ENCODE measurements around the gene SLC26A2.
"Not testable (repeated sequence)": the region's sequence is repeated elsewhere in the genome, so short reads cannot be mapped to it uniquely, and the experiment has no call there.

SLC26A2 gene

GRCh38 chr5:149936700-149937091 is 23.9 kb upstream of the SLC26A2 start:
- DNase-seq (ENCODE audit: low spot score): no peak

- DNase-seq (ENCODE audit: low spot score): no peak
These were observed 22.9 kb upstream of the SLC26A2 start for GRCh38 chr5:149937610-149938009.

- DNase-seq (ENCODE audit: low spot score): no peak
These were observed 22.3 kb upstream of the SLC26A2 start for GRCh38 chr5:149938279-149938678.

GRCh38 chr5:149938791-149939358 is 21.7 kb upstream of the SLC26A2 start:
- DNase-seq (ENCODE audit: low spot score): no peak

- DNase-seq (ENCODE audit: low spot score): no peak
These were observed 21.0 kb upstream of the SLC26A2 start for GRCh38 chr5:149939546-149939945.

- DNase-seq (ENCODE audit: low spot score): no peak
These were observed 20.4 kb upstream of the SLC26A2 start for GRCh38 chr5:149940077-149940574.

- no peak for DNase-seq (ENCODE audit: low spot score)
These were observed 19.5 kb upstream of the SLC26A2 start for GRCh38 chr5:149940941-149941644.

GRCh38 chr5:149941795-149942194 is 18.8 kb upstream of the SLC26A2 start:
- no peak for DNase-seq (ENCODE audit: low spot score)

- DNase-seq (ENCODE audit: low spot score): no peak
These were observed 18.4 kb upstream of the SLC26A2 start for GRCh38 chr5:149942199-149942598.

GRCh38 chr5:149942741-149943169 is 17.8 kb upstream of the SLC26A2 start:
- DNase-seq (ENCODE audit: low spot score): not testable (repeated sequence)

- DNase-seq (ENCODE audit: low spot score): not testable (repeated sequence)
These were observed 17.2 kb upstream of the SLC26A2 start for GRCh38 chr5:149943177-149943949.

GRCh38 chr5:149944666-149945065 is 15.9 kb upstream of the SLC26A2 start, which contains the start of gene PDE6A:
Gene PDE6A, minus strand, starts transcription at chr5:149944793. Its CDS starts 120 bp downstream, at chr5:149944673.
- DNase-seq (ENCODE audit: low spot score): no peak

GRCh38 chr5:149946118-149946517 is 14.4 kb upstream of the SLC26A2 start:
- DNase-seq (ENCODE audit: low spot score): no peak

GRCh38 chr5:149948993-149949392 is 11.6 kb upstream of the SLC26A2 start:
- no peak for DNase-seq (ENCODE audit: low spot score)

- no peak for DNase-seq (ENCODE audit: low spot score)
These were observed 9.3 kb upstream of the SLC26A2 start for GRCh38 chr5:149951138-149951749.

- no peak for DNase-seq (ENCODE audit: low spot score)
These were observed 7.0 kb upstream of the SLC26A2 start for GRCh38 chr5:149953436-149954121.

GRCh38 chr5:149954798-149955197 is 5.8 kb upstream of the SLC26A2 start:
- no peak for DNase-seq (ENCODE audit: low spot score)

- no peak for DNase-seq (ENCODE audit: low spot score)
These were observed 3.9 kb upstream of the SLC26A2 start for GRCh38 chr5:149956685-149957084.

GRCh38 chr5:149957855-149958254 is 2.7 kb upstream of the SLC26A2 start:
- DNase-seq (ENCODE audit: low spot score): no peak

GRCh38 chr5:149959406-149960236 is 937 bp upstream of the SLC26A2 start:
- peak; percentile 59 for DNase-seq (ENCODE audit: low spot score)

- DNase-seq (ENCODE audit: low spot score): no peak
These were observed 678 bp downstream of the SLC26A2 start for GRCh38 chr5:149961186-149961685.

All from iPS-NIHi11 (cell line).